Kidney epithelial cell (primary cell): ENCODE measurements around the gene OR5H2. TPM values are rescaled to one million over a fixed set of nuclear protein-coding genes. Genes with fewer than 3 reads are reported as not detected.
"Not testable (repeated sequence)": the region's sequence is repeated elsewhere in the genome, so short reads cannot be mapped to it uniquely, and the experiment has no call there.

Experiments used
- DNase-seq: peaks from one replicate; pipeline ENCODE4 v3.0.0-alpha.2; 2010; ENCODE audit warnings: low read depth
- H3K27me3 ChIP-seq: 2 replicates; pipeline ENCODE4 v1.6.0; 2011; ENCODE audit warnings: low read length; ENCODE audit not compliant: control insufficient read depth, insufficient read depth
- H3K36me3 ChIP-seq: 2 replicates; pipeline ENCODE4 v1.5.1; 2011; ENCODE audit warnings: low read length; ENCODE audit not compliant: control insufficient read depth, insufficient read depth
- H3K4me3 ChIP-seq: 2 replicates; pipeline ENCODE4 v1.5.1; 2011; ENCODE audit warnings: low read depth, mild to moderate bottlenecking, control low read depth, low read length
- total RNA-seq: library from RNA; depleted of rRNA; stranded (reverse); fragments of >200 nt; gene quantifications from 2 replicates; pipeline ENCODE4 v1.2.3, GENCODE V29; 2015
- TF ChIP-seq, protein P1 (sequence below): IDR thresholded peaks from 2 replicates; pipeline ENCODE4 v1.5.1; 2011; ENCODE audit warnings: mild to moderate bottlenecking, moderate library complexity, low read length, control low read depth, inconsistent platforms; ENCODE audit not compliant: insufficient read depth, poor library complexity, severe bottlenecking

Gene OR5H2
- total RNA-seq: not detected in 2 replicates

DNA sequence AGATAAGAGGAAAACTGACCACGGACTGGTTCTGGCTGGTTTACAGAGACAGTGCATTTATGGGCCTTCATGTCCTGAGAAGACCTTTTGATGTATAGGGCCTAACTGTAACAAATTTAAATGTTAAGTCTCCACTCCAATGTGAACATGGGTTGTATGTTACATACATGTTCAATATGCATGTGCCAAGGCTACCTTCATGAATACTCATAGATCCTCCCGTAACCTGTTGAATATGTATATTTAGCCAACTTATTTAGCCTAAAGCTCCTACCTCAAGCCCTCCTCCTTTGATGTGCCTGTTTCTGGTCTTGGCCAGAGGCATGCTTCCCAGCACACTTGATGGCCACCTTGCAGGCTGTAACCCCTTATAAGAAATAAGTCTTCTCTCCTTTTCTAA lies at the start of gene OR5H2:
TSS of gene OR5H2 (plus strand) at position 301 of the 400 bp plus-strand sequence. CDS start 398 bp downstream, outside the sequence.
- DNase-seq: no peak

DNA sequence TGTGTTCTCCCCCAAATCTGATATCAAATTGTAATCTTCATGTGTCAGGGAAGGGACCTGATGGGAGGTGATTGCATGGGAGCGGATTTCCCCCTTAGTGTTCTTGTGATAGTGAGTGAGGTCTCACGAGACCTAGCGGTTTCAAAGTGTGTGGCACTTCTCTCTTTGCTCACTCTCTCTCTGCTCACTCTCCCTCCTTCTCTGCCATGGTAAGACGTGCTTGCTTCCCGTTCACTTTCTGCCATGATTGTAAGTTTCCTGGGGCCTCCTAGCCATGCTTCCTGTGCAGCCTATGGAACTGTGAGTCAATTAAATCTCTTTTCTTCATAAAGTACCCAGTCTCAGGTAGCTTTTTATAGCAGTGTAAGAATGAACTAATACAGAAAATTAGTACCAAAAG lies 48.8 kb upstream of the OR5H2 start:
- no peak for DNase-seq
- Histone ChIP-seq H3K36me3 (no peaks in the 10 kb centered on the region), H3K27me3 (no peaks in the 10 kb centered on the region), H3K4me3 (no peak overlapping the region)
- TF ChIP-seq, protein P1, sequence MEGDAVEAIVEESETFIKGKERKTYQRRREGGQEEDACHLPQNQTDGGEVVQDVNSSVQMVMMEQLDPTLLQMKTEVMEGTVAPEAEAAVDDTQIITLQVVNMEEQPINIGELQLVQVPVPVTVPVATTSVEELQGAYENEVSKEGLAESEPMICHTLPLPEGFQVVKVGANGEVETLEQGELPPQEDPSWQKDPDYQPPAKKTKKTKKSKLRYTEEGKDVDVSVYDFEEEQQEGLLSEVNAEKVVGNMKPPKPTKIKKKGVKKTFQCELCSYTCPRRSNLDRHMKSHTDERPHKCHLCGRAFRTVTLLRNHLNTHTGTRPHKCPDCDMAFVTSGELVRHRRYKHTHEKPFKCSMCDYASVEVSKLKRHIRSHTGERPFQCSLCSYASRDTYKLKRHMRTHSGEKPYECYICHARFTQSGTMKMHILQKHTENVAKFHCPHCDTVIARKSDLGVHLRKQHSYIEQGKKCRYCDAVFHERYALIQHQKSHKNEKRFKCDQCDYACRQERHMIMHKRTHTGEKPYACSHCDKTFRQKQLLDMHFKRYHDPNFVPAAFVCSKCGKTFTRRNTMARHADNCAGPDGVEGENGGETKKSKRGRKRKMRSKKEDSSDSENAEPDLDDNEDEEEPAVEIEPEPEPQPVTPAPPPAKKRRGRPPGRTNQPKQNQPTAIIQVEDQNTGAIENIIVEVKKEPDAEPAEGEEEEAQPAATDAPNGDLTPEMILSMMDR: no peak

More for the DNA sequence above, at the start of gene OR5H2:
- Histone ChIP-seq H3K4me3 (no peak within 1 kb of the TSS), H3K36me3 (no peaks in the 10 kb centered on the region), H3K27me3 (no peaks in the 10 kb centered on the region)
- TF ChIP-seq, protein P1: no peak

DNA sequence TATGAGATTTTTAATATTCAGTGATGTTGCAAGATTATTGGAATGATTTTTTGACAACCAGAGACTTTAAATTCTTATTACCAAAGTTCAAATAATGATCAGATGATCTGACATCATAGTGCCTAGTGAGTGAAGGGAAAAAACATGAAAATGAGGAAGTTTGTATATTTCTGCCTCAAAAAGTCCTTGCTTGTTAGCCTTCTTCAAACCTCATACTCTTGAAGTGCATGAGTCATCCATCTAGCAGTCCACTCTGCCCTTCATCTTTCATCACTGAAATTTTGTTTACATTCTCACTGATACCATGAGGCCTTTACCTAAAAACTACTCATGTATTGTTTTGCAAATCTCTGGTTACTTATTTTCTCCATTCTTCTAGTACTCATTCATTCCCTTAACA lies 42.2 kb upstream of the OR5H2 start:
- no peak for DNase-seq
- TF ChIP-seq, protein P1: no peak
- Histone ChIP-seq H3K27me3 (no peaks in the 10 kb centered on the region), H3K36me3 (no peaks in the 10 kb centered on the region), H3K4me3 (no peak overlapping the region)

- TF ChIP-seq, protein P1: no peak
- no peak overlapping the region for H3K4me3 ChIP-seq
- no peaks in the 10 kb centered on the region for H3K36me3 ChIP-seq
- no peaks in the 10 kb centered on the region for H3K27me3 ChIP-seq
- DNase-seq: no peak
These were observed 40.1 kb upstream of the OR5H2 start for GRCh38 chr3:98242155-98242554.

DNA sequence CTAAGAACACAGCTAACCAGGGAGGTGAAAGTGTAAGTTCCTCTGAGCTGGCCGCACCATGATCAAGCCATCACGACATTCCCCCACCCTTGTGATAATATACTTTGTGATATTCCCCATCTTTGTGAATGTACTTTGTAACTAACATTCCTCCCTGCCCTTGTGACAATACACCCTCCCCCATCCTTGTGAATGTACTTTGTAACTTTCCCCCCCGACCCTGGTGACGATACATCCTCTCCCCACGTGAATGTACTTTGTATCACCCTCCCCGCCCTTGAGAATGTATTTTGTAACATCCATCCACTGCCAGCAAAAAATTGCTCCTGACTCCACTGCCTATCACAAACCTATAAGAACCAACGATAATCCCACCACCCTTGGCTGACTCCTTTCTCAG lies 38.5 kb upstream of the OR5H2 start:
- no peaks in the 10 kb centered on the region for H3K36me3 ChIP-seq
- H3K27me3 ChIP-seq: no peaks in the 10 kb centered on the region
- TF ChIP-seq, protein P1: no peak
- no peak overlapping the region for H3K4me3 ChIP-seq
- DNase-seq: no peak

DNA sequence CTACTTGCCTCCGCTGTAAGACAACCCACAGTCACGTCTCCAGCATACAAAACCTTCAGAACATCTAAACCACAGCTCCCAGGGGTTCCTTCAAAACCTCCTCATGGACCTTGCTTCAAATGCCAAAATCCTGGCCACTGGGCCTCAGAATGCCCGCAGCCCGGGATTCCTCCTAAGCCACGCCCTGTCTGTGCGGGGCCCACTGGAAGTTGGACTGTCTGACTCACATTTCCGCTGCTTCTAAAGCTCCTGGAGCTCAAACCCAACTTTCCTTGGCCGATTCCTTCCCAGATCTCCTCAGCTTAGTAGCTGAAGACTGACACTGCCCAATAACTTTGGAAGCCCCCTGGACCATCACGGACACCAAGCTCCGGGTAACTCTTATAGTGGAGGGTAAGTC lies 36.2 kb upstream of the OR5H2 start:
- no peaks in the 10 kb centered on the region for H3K36me3 ChIP-seq
- TF ChIP-seq, protein P1: no peak
- H3K4me3 ChIP-seq: no peak overlapping the region
- no peak for DNase-seq
- no peaks in the 10 kb centered on the region for H3K27me3 ChIP-seq

GRCh38 chr3:98256026-98256425 lies 26.3 kb upstream of the OR5H2 start:
- H3K36me3 ChIP-seq, H3K4me3 ChIP-seq, DNase-seq, H3K27me3 ChIP-seq: not testable (repeated sequence)
